Stomach (tissue), 4 donors: ENCODE results near the gene NMT1.

ENCODE experiments used
- EP300 ChIP-seq: sonication (generic); formaldehyde crosslinking; IDR thresholded peaks from one replicate; pipeline ENCODE4 v1.6.1; 2017; ENCODE audit warnings: antibody characterized with exemption
- POLR2A ChIP-seq, 4 donors: fragments of 450-650 bp; IDR thresholded peaks; one replicate each; pipeline ENCODE4 v1.6.1; 2016; ENCODE audit warnings: antibody characterized with exemption in 4 of 4, control low read depth in 2 of 4, mild to moderate bottlenecking in 1 of 4, moderate library complexity in 1 of 4
- POLR2AphosphoS5 ChIP-seq, 3 donors: sonication (generic); formaldehyde crosslinking; IDR thresholded peaks; one replicate each; pipeline ENCODE4 v1.6.1; 2016; ENCODE audit warnings: antibody characterized with exemption in 3 of 3
- TF ChIP-seq, protein P1 (sequence below), 7 experiments: fragments of 450-650 bp in 4 of 7; fragments of 200-600 bp in 3 of 7; sonication (generic) in 3 of 7; IDR thresholded peaks; one replicate each; pipeline ENCODE4 v1.5.1; 2016 to 2019; ENCODE audit warnings: antibody characterized with exemption in 7 of 7, control low read depth in 2 of 7, mild to moderate bottlenecking in 1 of 7

DNA sequence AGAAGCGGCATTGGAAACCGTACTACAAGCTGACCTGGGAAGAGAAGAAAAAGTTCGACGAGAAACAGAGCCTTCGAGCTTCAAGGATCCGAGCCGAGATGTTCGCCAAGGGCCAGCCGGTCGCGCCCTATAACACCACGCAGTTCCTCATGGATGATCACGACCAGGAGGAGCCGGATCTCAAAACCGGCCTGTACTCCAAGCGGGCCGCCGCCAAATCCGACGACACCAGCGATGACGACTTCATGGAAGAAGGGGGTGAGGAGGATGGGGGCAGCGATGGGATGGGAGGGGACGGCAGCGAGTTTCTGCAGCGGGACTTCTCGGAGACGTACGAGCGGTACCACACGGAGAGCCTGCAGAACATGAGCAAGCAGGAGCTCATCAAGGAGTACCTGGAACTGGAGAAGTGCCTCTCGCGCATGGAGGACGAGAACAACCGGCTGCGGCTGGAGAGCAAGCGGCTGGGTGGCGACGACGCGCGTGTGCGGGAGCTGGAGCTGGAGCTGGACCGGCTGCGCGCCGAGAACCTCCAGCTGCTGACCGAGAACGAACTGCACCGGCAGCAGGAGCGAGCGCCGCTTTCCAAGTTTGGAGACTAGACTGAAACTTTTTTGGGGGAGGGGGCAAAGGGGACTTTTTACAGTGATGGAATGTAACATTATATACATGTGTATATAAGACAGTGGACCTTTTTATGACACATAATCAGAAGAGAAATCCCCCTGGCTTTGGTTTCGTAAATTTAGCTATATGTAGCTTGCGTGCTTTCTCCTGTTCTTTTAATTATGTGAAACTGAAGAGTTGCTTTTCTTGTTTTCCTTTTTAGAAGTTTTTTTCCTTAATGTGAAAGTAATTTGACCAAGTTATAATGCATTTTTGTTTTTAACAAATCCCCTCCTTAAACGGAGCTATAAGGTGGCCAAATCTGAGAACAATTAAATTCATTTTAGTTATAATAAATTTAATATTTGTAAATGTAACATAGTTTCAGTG lies 88.8 kb downstream of the NMT1 start:
- TF ChIP-seq POLR2AphosphoS5 (IDR thresholded peaks at IDR 0.05) (peak in 2 of 3 donors; percentile 8 to 46), POLR2A (IDR thresholded peaks at IDR 0.05) (peak in 1 of 4 donors; percentile 5), EP300 (no peak)
- TF ChIP-seq, protein P1, sequence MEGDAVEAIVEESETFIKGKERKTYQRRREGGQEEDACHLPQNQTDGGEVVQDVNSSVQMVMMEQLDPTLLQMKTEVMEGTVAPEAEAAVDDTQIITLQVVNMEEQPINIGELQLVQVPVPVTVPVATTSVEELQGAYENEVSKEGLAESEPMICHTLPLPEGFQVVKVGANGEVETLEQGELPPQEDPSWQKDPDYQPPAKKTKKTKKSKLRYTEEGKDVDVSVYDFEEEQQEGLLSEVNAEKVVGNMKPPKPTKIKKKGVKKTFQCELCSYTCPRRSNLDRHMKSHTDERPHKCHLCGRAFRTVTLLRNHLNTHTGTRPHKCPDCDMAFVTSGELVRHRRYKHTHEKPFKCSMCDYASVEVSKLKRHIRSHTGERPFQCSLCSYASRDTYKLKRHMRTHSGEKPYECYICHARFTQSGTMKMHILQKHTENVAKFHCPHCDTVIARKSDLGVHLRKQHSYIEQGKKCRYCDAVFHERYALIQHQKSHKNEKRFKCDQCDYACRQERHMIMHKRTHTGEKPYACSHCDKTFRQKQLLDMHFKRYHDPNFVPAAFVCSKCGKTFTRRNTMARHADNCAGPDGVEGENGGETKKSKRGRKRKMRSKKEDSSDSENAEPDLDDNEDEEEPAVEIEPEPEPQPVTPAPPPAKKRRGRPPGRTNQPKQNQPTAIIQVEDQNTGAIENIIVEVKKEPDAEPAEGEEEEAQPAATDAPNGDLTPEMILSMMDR (IDR thresholded peaks at IDR 0.05), result no peak
